ENCODE results near the gene CACFD1.

Gene CACFD1

GRCh38 chr9:133452562-133452961 is 7.2 kb upstream of the CACFD1 start:
- Histone ChIP-seq H3K27ac (no peak overlapping the region), H3K4me3 (no peak overlapping the region)
- DNase-seq (ENCODE audit: low spot score), result no peak
- TF ChIP-seq, protein P1, sequence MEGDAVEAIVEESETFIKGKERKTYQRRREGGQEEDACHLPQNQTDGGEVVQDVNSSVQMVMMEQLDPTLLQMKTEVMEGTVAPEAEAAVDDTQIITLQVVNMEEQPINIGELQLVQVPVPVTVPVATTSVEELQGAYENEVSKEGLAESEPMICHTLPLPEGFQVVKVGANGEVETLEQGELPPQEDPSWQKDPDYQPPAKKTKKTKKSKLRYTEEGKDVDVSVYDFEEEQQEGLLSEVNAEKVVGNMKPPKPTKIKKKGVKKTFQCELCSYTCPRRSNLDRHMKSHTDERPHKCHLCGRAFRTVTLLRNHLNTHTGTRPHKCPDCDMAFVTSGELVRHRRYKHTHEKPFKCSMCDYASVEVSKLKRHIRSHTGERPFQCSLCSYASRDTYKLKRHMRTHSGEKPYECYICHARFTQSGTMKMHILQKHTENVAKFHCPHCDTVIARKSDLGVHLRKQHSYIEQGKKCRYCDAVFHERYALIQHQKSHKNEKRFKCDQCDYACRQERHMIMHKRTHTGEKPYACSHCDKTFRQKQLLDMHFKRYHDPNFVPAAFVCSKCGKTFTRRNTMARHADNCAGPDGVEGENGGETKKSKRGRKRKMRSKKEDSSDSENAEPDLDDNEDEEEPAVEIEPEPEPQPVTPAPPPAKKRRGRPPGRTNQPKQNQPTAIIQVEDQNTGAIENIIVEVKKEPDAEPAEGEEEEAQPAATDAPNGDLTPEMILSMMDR (IDR thresholded peaks at IDR 0.05), result no peak

DNA sequence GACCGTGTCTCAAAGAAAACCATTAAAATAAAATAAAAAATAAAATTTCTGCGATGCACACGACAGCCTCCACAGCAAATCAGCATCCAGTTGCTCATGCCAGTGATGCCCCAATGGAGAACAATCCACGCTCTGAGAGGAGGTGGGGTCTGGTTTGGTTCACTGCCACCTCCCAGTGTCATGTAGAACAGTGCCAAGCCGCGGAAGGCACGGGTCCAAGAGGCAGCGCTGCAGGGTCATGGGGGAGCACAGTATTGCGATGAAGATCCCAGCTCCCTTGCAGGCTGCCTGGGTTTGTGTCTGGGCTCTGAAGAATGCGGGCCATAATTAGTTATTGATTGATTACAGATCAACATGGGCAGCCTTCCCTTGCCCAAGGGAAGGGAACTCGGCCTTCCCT is 6.1 kb upstream of the CACFD1 start:
- no peak overlapping the region for H3K27ac ChIP-seq

GRCh38 chr9:133454325-133454724 is 5.5 kb upstream of the CACFD1 start:
- H3K4me3 ChIP-seq, result no peak overlapping the region
- TF ChIP-seq, protein P1 (IDR thresholded peaks at IDR 0.05), result no peak
- no peak for DNase-seq (ENCODE audit: low spot score)
- no peak overlapping the region for H3K27ac ChIP-seq

More for the DNA sequence above, 6.1 kb upstream of the CACFD1 start:
- no peak overlapping the region for H3K4me3 ChIP-seq
- DNase-seq (ENCODE audit: low spot score), result no peak
- TF ChIP-seq, protein P1 (IDR thresholded peaks at IDR 0.05), result no peak

DNA sequence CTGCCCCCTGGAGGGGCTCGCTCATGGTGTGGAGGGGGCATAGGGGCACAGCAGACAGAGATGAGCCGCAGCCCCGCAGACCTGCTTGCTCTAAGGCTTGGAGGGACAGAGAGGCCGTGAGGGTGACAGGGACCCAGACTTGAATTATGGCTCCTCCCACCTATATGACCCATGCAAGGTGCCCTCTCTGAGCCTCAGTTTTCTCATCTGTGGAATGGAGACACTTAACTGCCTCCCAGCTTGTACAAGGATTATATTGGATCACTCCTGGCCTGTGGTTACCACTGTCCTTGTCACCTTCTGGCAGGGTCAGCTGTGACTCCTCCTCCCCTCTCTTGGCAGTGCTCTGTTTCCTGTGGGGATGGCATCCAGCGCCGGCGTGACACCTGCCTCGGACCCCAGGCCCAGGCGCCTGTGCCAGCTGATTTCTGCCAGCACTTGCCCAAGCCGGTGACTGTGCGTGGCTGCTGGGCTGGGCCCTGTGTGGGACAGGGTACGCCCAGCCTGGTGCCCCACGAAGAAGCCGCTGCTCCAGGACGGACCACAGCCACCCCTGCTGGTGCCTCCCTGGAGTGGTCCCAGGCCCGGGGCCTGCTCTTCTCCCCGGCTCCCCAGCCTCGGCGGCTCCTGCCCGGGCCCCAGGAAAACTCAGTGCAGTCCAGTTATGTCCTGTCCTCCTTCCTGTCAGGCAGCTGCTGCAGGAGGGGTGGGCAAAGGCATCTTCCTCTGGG is 4.7 kb upstream of the CACFD1 start:
- H3K4me3 ChIP-seq, result no peak overlapping the region
- no peak for DNase-seq (ENCODE audit: low spot score)
- H3K27ac ChIP-seq, result no peak overlapping the region
- TF ChIP-seq, protein P1 (IDR thresholded peaks at IDR 0.05), result no peak

DNA sequence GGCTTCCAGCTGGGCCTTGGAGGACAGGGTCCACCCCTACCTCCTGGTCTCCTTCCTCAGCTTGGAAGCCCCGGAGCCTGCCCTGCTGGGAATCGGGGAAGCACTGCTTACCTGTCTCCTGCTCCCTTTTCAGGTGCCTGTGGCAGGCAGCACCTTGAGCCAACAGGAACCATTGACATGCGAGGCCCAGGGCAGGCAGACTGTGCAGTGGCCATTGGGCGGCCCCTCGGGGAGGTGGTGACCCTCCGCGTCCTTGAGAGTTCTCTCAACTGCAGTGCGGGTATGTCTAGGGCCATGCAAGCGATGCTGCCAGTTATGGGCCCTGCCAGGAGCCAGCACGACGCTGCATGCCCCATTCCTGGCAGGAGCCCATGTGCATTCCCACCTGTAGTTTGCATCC is 3.8 kb upstream of the CACFD1 start:
- TF ChIP-seq, protein P1 (IDR thresholded peaks at IDR 0.05), result no peak
- DNase-seq (ENCODE audit: low spot score), result no peak
- H3K27ac ChIP-seq, result no peak overlapping the region
- H3K4me3 ChIP-seq, result no peak overlapping the region

- no peak for DNase-seq (ENCODE audit: low spot score)
- Histone ChIP-seq H3K27ac (no peak overlapping the region), H3K4me3 (no peak overlapping the region)
- TF ChIP-seq, protein P1 (IDR thresholded peaks at IDR 0.05), result no peak
These were observed 3.4 kb upstream of the CACFD1 start for GRCh38 chr9:133456409-133456808.

GRCh38 chr9:133457233-133457632 is 2.5 kb upstream of the CACFD1 start:
- DNase-seq (ENCODE audit: low spot score), result no peak
- Histone ChIP-seq H3K27ac (no peak overlapping the region), H3K4me3 (no peak overlapping the region)
- TF ChIP-seq, protein P1 (IDR thresholded peaks at IDR 0.05), result no peak

Data from coronary artery (tissue), 2 donors.